Measurements from ENCODE around the gene MED16. TPM values are rescaled to one million over a fixed set of nuclear protein-coding genes. Genes with fewer than 3 reads are reported as not detected.

The MED16 gene
- total RNA-seq, 1 experiment from 2014 or later = 83.1 TPM

DNA sequence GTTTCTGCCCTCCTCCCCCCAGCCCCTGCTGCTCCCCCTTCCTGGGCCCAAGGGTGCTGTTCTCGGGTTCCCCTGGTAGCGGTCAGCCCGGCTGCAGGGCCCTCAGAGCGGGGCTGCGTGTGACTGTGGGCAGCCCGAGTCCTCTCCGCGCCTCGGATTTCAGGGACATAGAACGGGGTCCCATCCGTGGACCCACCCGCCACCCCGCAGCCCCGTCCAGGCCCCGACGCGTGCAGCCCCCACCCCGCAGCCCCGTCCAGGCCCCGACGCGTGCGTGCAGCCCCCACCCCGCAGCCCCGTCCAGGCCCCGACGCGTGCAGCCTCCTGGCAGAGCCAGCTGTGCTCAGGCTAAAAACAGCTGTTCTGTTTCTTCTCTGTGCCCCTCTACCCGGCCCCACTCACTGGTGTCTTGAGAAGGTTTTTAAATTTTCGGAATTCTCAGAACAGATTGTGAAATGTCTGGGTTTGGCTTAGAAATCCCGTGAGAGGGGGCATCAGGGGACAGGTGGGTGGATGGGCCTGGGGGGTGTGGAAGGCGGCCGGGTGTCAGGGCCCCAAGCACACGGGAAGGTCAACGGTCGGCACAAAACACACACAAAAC, 57.7 kb downstream of the MED16 start:
- WGBS (ENCODE audit: extremely low coverage, insufficient read length, low lambda C conversion rate) = no CpG with 5 or more reads among the region's 36 CpGs
- H2BK5ac ChIP-seq (ENCODE audit: insufficient read length, low read length) = no peak overlapping the region
- H3K9me3 Mint-ChIP-seq = no peaks in the 10 kb centered on the region; a peak in 1 of 5 replicates

More for the DNA sequence above, 57.7 kb downstream of the MED16 start:
- H3K27me3 Mint-ChIP-seq (ENCODE audit: low read depth) = peaks cover 8% of the 10 kb centered on the region
- no peak overlapping the region for H3K18ac ChIP-seq (ENCODE audit: insufficient read length, low read depth, low read length)
- no peak overlapping the region for H3T11ph ChIP-seq (ENCODE audit: low read length)
- H3K27ac ChIP-seq (ENCODE audit: insufficient read length, low read depth, low read length) = no peak overlapping the region
- no peak overlapping the region for H4K5ac ChIP-seq (ENCODE audit: insufficient read length, low read depth, low read length)
- H3K56ac ChIP-seq (ENCODE audit: insufficient read length, low read depth, low read length) = no peak overlapping the region
- no peak overlapping the region for H2BK20ac ChIP-seq (ENCODE audit: low read depth, low read length, poor library complexity, severe bottlenecking)
- H2AK5ac ChIP-seq (ENCODE audit: insufficient read length, low read length) = no peak overlapping the region
- no peak overlapping the region for H2AFZ ChIP-seq (ENCODE audit: low read length)
- H3K4me2 ChIP-seq (ENCODE audit: insufficient read depth, insufficient read length, low read length) = no peak overlapping the region
- no peak overlapping the region for H3K9ac ChIP-seq (ENCODE audit: extremely low read depth, insufficient read length, low read length)
- H3K79me1 ChIP-seq (ENCODE audit: insufficient read depth, low read depth, low read length, poor library complexity, severe bottlenecking) = no peaks in the 10 kb centered on the region
- H3K23ac ChIP-seq (ENCODE audit: insufficient read length, low read depth, low read length) = no peak overlapping the region
- H3K27ac Mint-ChIP-seq = peak overlapping the region in 2 of 3 experiments; percentile 44; a peak in 1 of 7 replicates
- H3K79me2 ChIP-seq (ENCODE audit: insufficient read depth, low read length) = no peaks in the 10 kb centered on the region
- H3K4me1 ChIP-seq (ENCODE audit: insufficient read depth, low read length) = no peaks in the 10 kb centered on the region
- no peaks in the 10 kb centered on the region for H3K36me3 Mint-ChIP-seq (ENCODE audit: insufficient read depth in 1 of 3, low read depth in 3 of 3)
- no peak overlapping the region for H3K14ac ChIP-seq (ENCODE audit: insufficient read depth, low read length)
- no peak overlapping the region for H2BK12ac ChIP-seq (ENCODE audit: insufficient read length, low read depth, low read length)
- H2BK15ac ChIP-seq (ENCODE audit: low read depth, low read length) = no peak overlapping the region
- H2BK120ac ChIP-seq (ENCODE audit: low read depth, low read length, poor library complexity, severe bottlenecking) = no peak overlapping the region
- no peaks in the 10 kb centered on the region for H3K23me2 ChIP-seq (ENCODE audit: insufficient read length, low read depth, low read length, poor library complexity, severe bottlenecking)
- H3K9me3 ChIP-seq (ENCODE audit: control insufficient read depth, low read depth, low read length) = no peaks in the 10 kb centered on the region
- no peak for DNase-seq
- TF ChIP-seq, protein P1, sequence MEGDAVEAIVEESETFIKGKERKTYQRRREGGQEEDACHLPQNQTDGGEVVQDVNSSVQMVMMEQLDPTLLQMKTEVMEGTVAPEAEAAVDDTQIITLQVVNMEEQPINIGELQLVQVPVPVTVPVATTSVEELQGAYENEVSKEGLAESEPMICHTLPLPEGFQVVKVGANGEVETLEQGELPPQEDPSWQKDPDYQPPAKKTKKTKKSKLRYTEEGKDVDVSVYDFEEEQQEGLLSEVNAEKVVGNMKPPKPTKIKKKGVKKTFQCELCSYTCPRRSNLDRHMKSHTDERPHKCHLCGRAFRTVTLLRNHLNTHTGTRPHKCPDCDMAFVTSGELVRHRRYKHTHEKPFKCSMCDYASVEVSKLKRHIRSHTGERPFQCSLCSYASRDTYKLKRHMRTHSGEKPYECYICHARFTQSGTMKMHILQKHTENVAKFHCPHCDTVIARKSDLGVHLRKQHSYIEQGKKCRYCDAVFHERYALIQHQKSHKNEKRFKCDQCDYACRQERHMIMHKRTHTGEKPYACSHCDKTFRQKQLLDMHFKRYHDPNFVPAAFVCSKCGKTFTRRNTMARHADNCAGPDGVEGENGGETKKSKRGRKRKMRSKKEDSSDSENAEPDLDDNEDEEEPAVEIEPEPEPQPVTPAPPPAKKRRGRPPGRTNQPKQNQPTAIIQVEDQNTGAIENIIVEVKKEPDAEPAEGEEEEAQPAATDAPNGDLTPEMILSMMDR (conservative IDR thresholded peaks at IDR 0.05) = no peak
- no peak overlapping the region for H3K4me3 Mint-ChIP-seq
- H3K4ac ChIP-seq (ENCODE audit: low read depth, low read length) = no peak overlapping the region
- no peak overlapping the region for H4K8ac ChIP-seq (replicated peaks; ENCODE audit: insufficient read length, low read depth, low read length)
- H3K4me1 Mint-ChIP-seq = no peaks in the 10 kb centered on the region
- H4K91ac ChIP-seq (ENCODE audit: insufficient read length, low read depth, low read length) = no peak overlapping the region
- H4K20me1 ChIP-seq (ENCODE audit: control insufficient read depth, insufficient read depth, insufficient read length) = no peaks in the 10 kb centered on the region
- no peaks in the 10 kb centered on the region for H3K27me3 ChIP-seq (ENCODE audit: insufficient read depth, low read length)

All from H9 (cell line).